Tibial nerve (tissue), 3 donors: ENCODE data around the gene KMT2C.
"Not testable (repeated sequence)": the region's sequence is repeated elsewhere in the genome, so short reads cannot be mapped to it uniquely, and the experiment has no call there.

Experiments used
- POLR2A ChIP-seq, 2 donors: fragments of 450-650 bp; IDR thresholded peaks; one replicate each; pipeline ENCODE4 v1.6.1; 2017; ENCODE audit warnings: antibody characterized with exemption in 2 of 2, mild to moderate bottlenecking in 2 of 2, moderate library complexity in 2 of 2
- TF ChIP-seq, protein P1 (sequence below), 5 experiments: fragments of 200-600 bp in 3 of 5; fragments of 450-650 bp in 2 of 5; sonication (generic) in 3 of 5; IDR thresholded peaks; one replicate each; pipeline ENCODE4 v1.5.1; 2016 to 2019; ENCODE audit warnings: antibody characterized with exemption in 5 of 5, mild to moderate bottlenecking in 3 of 5, moderate library complexity in 2 of 5

GRCh38 chr7:152423171-152423570, 12.6 kb downstream of the KMT2C start:
- TF ChIP-seq, protein P1, sequence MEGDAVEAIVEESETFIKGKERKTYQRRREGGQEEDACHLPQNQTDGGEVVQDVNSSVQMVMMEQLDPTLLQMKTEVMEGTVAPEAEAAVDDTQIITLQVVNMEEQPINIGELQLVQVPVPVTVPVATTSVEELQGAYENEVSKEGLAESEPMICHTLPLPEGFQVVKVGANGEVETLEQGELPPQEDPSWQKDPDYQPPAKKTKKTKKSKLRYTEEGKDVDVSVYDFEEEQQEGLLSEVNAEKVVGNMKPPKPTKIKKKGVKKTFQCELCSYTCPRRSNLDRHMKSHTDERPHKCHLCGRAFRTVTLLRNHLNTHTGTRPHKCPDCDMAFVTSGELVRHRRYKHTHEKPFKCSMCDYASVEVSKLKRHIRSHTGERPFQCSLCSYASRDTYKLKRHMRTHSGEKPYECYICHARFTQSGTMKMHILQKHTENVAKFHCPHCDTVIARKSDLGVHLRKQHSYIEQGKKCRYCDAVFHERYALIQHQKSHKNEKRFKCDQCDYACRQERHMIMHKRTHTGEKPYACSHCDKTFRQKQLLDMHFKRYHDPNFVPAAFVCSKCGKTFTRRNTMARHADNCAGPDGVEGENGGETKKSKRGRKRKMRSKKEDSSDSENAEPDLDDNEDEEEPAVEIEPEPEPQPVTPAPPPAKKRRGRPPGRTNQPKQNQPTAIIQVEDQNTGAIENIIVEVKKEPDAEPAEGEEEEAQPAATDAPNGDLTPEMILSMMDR (IDR thresholded peaks at IDR 0.05) = not testable (repeated sequence)
- not testable (repeated sequence) for TF ChIP-seq POLR2A (IDR thresholded peaks at IDR 0.05)
